Neuronal stem cell (in vitro differentiated cells): Measurements from ENCODE around the gene GPD2. TPM values are rescaled to one million over a fixed set of nuclear protein-coding genes. Genes with fewer than 3 reads are reported as not detected.

Source experiments
- DNase-seq: peaks from one replicate; pipeline ENCODE4 v3.0.0-alpha.2; 2013; ENCODE audit warnings: low spot score
- H2AFZ ChIP-seq: one replicate; pipeline ENCODE4 v1.6.1; 2013; ENCODE audit warnings: mild to moderate bottlenecking, low read length, inconsistent platforms
- H2AK5ac ChIP-seq: 2 replicates; pipeline ENCODE4 v1.6.1; 2013; ENCODE audit warnings: low read depth, mild to moderate bottlenecking, inconsistent platforms, low read length, moderate library complexity, mixed read lengths
- H2BK120ac ChIP-seq: 2 replicates; pipeline ENCODE4 v1.6.1; 2013; ENCODE audit warnings: low read depth, mild to moderate bottlenecking, inconsistent platforms, low read length, moderate library complexity, mixed read lengths
- H2BK12ac ChIP-seq: one replicate; pipeline ENCODE4 v1.6.1; 2013; ENCODE audit warnings: low read length, inconsistent platforms
- H2BK15ac ChIP-seq: 2 replicates; pipeline ENCODE4 v1.6.1; 2013; ENCODE audit warnings: mild to moderate bottlenecking, low read length, inconsistent platforms, mixed read lengths
- H2BK5ac ChIP-seq: one replicate; pipeline ENCODE4 v1.6.1; 2013; ENCODE audit warnings: inconsistent platforms, mild to moderate bottlenecking, low read length, moderate library complexity
- H3K14ac ChIP-seq: one replicate; pipeline ENCODE4 v1.6.1; 2013; ENCODE audit warnings: low read length, inconsistent platforms
- H3K18ac ChIP-seq: 2 replicates; pipeline ENCODE4 v1.6.1; 2013; ENCODE audit warnings: low read length, inconsistent platforms
- H3K23ac ChIP-seq: 2 replicates; pipeline ENCODE4 v1.6.1; 2013; ENCODE audit warnings: low read depth, mild to moderate bottlenecking, mixed read lengths, low read length, inconsistent platforms; ENCODE audit not compliant: poor library complexity
- H3K27ac ChIP-seq: replicated peaks from 3 replicates; pipeline ENCODE4 v1.5.1; 2013; ENCODE audit warnings: low read length, inconsistent platforms
- H3K27me3 ChIP-seq, 3 experiments: 2 replicates each; pipeline ENCODE4 v1.6.1; 2013; ENCODE audit warnings: low read length in 3 of 3, mild to moderate bottlenecking in 2 of 3, inconsistent platforms in 1 of 3, low read depth in 1 of 3, mixed read lengths in 1 of 3, moderate library complexity in 1 of 3; ENCODE audit not compliant: control insufficient read depth in 3 of 3, insufficient read depth in 3 of 3
- H3K36me3 ChIP-seq, 2 donors: replicated peaks in 1 of 2; 2 replicates each; pipeline ENCODE4 v1.6.1; 2013; ENCODE audit warnings: low read length in 2 of 2; ENCODE audit not compliant: control insufficient read depth in 2 of 2, insufficient read depth in 2 of 2
- H3K4ac ChIP-seq: 2 replicates; pipeline ENCODE4 v1.6.1; 2013; ENCODE audit warnings: inconsistent platforms, mild to moderate bottlenecking, low read length, moderate library complexity
- H3K4me1 ChIP-seq, 2 donors: 1 replicate in 1 of 2; 2 replicates in 1 of 2; pipeline ENCODE4 v1.6.1; 2013; ENCODE audit warnings: low read length in 2 of 2, low read depth in 1 of 2; ENCODE audit not compliant: control insufficient read depth in 2 of 2, insufficient read depth in 1 of 2
- H3K4me2 ChIP-seq: one replicate; pipeline ENCODE4 v1.6.1; 2013; ENCODE audit warnings: mild to moderate bottlenecking, low read length, inconsistent platforms; ENCODE audit not compliant: insufficient read depth, poor library complexity, severe bottlenecking
- H3K4me3 ChIP-seq, 2 donors: 2 replicates each; pipeline ENCODE4 v1.5.1; 2013; ENCODE audit warnings: low read length in 2 of 2, mild to moderate bottlenecking in 2 of 2, inconsistent platforms in 1 of 2, moderate library complexity in 1 of 2
- H3K79me1 ChIP-seq: one replicate; pipeline ENCODE4 v1.6.1; 2013; ENCODE audit warnings: low read depth, mild to moderate bottlenecking, inconsistent platforms, low read length, moderate library complexity
- H3K9ac ChIP-seq: one replicate; pipeline ENCODE4 v1.6.1; 2013; ENCODE audit warnings: mild to moderate bottlenecking, low read depth, low read length, inconsistent platforms; ENCODE audit not compliant: poor library complexity
- H3K9me3 ChIP-seq, 2 donors: replicated peaks in 1 of 2; 2 replicates each; pipeline versions ENCODE3 to v1.6.1; 2013; ENCODE audit warnings: low read length in 2 of 2, mild to moderate bottlenecking in 2 of 2, inconsistent platforms in 1 of 2, low read depth in 1 of 2, mixed read lengths in 1 of 2, moderate library complexity in 1 of 2; ENCODE audit not compliant: control insufficient read depth in 2 of 2, insufficient read depth in 1 of 2
- H4K8ac ChIP-seq: one replicate; pipeline ENCODE4 v1.6.1; 2013; ENCODE audit warnings: low read depth, mild to moderate bottlenecking, inconsistent platforms, low read length, moderate library complexity
- H4K91ac ChIP-seq: one replicate; pipeline ENCODE4 v1.6.1; 2013; ENCODE audit warnings: low read length, low read depth, mild to moderate bottlenecking, inconsistent platforms; ENCODE audit not compliant: poor library complexity
- WGBS, 2 donors: extraction: QIAGEN DNeasy Blood & Tissue Kit; methylation state at CpG; one replicate each; pipeline ENCODE4 v1.1.7; 2013; ENCODE audit warnings: missing lambda C conversion rate in 2 of 2, mixed read lengths in 1 of 2; ENCODE audit not compliant: insufficient read length in 2 of 2, insufficient replicate concordance in 1 of 2; ENCODE audit errors: extremely low coverage in 2 of 2; 5-methylcytosine and 5-hydroxymethylcytosine counted together
- polyA plus RNA-seq, 2 experiments: library from polyadenylated mRNA; stranded (reverse); fragments of 200-250 nt; gene quantifications; one replicate each; pipeline ENCODE4 v1.2.3, GENCODE V29; 2013

Gene GPD2
- polyA plus RNA-seq (2013, experiment 1 of 2): 24.9 TPM
- polyA plus RNA-seq (2013, experiment 2 of 2): 27.8 TPM

- Histone ChIP-seq H3K9ac (peak within 1 kb of the TSS; percentile 89), H3K14ac (no peak within 1 kb of the TSS), H3K79me1 (peaks cover under 1% of the 10 kb centered on the region), H4K8ac (peak within 1 kb of the TSS; percentile 75), H3K27ac (peak within 1 kb of the TSS; percentile 95), H2BK12ac (peak within 1 kb of the TSS; percentile 64), H3K4ac (peak within 1 kb of the TSS; percentile 93), H3K27me3 (no peaks in the 10 kb centered on the region), H2AK5ac (peak within 1 kb of the TSS; percentile 73), H3K4me1 (peaks cover 0 to 9% of the 10 kb centered on the region in 2 donors), H2AFZ (peak within 1 kb of the TSS; percentile 91), H2BK15ac (no peak within 1 kb of the TSS), H2BK120ac (peak within 1 kb of the TSS; percentile 61), H3K36me3 (no peaks in the 10 kb centered on the region), H3K9me3 (no peaks in the 10 kb centered on the region), H3K4me3 (peak within 1 kb of the TSS; percentile 46 to 86), H3K18ac (peak within 1 kb of the TSS; percentile 99), H4K91ac (peak within 1 kb of the TSS; percentile 60), H3K23ac (peak within 1 kb of the TSS; percentile 71), H2BK5ac (peak within 1 kb of the TSS; percentile 96), H3K4me2 (peak within 1 kb of the TSS; percentile 67)
- WGBS, 2 donors: no CpG with 5 or more reads among the region's 79 CpGs
- peak; percentile 80 for DNase-seq
Measured at GRCh38 chr2:156435718-156436496, at the start of gene GPD2. Gene GPD2, plus strand, starts transcription at chr2:156436379. Its CDS starts 39,727 bp downstream, at chr2:156476106.

GRCh38 chr2:156394033-156394741, 42.0 kb upstream of the GPD2 start:
- H3K23ac ChIP-seq: no peak overlapping the region
- no peak overlapping the region for H4K91ac ChIP-seq
- no peak overlapping the region for H3K27ac ChIP-seq
- peaks cover 0 to 3% (median 0%) of the 10 kb centered on the region in 3 experiments for H3K27me3 ChIP-seq
- no peak overlapping the region for H3K4ac ChIP-seq
- H3K18ac ChIP-seq: no peak overlapping the region
- no peaks in the 10 kb centered on the region for H3K79me1 ChIP-seq
- H2BK5ac ChIP-seq: no peak overlapping the region
- H3K4me1 ChIP-seq: no peaks in the 10 kb centered on the region
- no peaks in the 10 kb centered on the region for H3K9me3 ChIP-seq
- H4K8ac ChIP-seq: no peak overlapping the region
- H3K9ac ChIP-seq: no peak overlapping the region
- H2AK5ac ChIP-seq: no peak overlapping the region
- H3K14ac ChIP-seq: no peak overlapping the region
- no peaks in the 10 kb centered on the region for H3K36me3 ChIP-seq
- no peak overlapping the region for H2BK12ac ChIP-seq
- no peak overlapping the region for H3K4me2 ChIP-seq
- H2AFZ ChIP-seq: no peak overlapping the region
- DNase-seq: no peak
- no peak overlapping the region for H2BK15ac ChIP-seq
- H2BK120ac ChIP-seq: no peak overlapping the region
- no peak overlapping the region for H3K4me3 ChIP-seq
- no CpG with 5 or more reads among the region's 26 CpGs for WGBS, 2 donors

GRCh38 chr2:156396126-156396525, 40.1 kb upstream of the GPD2 start:
- Histone ChIP-seq H3K23ac (no peak overlapping the region), H4K91ac (no peak overlapping the region), H2BK12ac (no peak overlapping the region), H2BK120ac (no peak overlapping the region), H2BK15ac (no peak overlapping the region), H4K8ac (no peak overlapping the region), H3K18ac (no peak overlapping the region), H2AFZ (no peak overlapping the region), H2BK5ac (no peak overlapping the region), H3K4me1 (no peaks in the 10 kb centered on the region), H3K9me3 (no peaks in the 10 kb centered on the region), H3K36me3 (no peaks in the 10 kb centered on the region), H3K27me3 (peaks cover 0 to 8% (median 0%) of the 10 kb centered on the region in 3 experiments), H3K14ac (no peak overlapping the region), H3K27ac (no peak overlapping the region), H3K4me3 (no peak overlapping the region), H3K4ac (no peak overlapping the region), H2AK5ac (no peak overlapping the region), H3K9ac (no peak overlapping the region), H3K4me2 (no peak overlapping the region), H3K79me1 (no peaks in the 10 kb centered on the region)
- DNase-seq: no peak
- WGBS, 2 donors: no CpG with 5 or more reads among the region's 2 CpGs

- Histone ChIP-seq H3K18ac (no peak overlapping the region), H3K4me1 (no peaks in the 10 kb centered on the region), H3K4ac (no peak overlapping the region), H2BK5ac (no peak overlapping the region), H3K14ac (no peak overlapping the region), H3K27ac (no peak overlapping the region), H4K8ac (no peak overlapping the region), H3K9ac (no peak overlapping the region), H2BK15ac (no peak overlapping the region), H2BK12ac (no peak overlapping the region), H3K4me3 (no peak overlapping the region), H3K27me3 (peaks cover 0 to 8% (median 0%) of the 10 kb centered on the region in 3 experiments), H3K9me3 (no peaks in the 10 kb centered on the region), H2AFZ (no peak overlapping the region), H3K36me3 (no peaks in the 10 kb centered on the region), H4K91ac (no peak overlapping the region), H3K79me1 (no peaks in the 10 kb centered on the region), H3K23ac (no peak overlapping the region), H2AK5ac (no peak overlapping the region), H2BK120ac (no peak overlapping the region), H3K4me2 (no peak overlapping the region)
- DNase-seq: no peak
- WGBS, 2 donors: no CpG with 5 or more reads among the region's 4 CpGs
Measured at GRCh38 chr2:156397229-156397628, 39.0 kb upstream of the GPD2 start.
